Gastrocnemius medialis (tissue), 4 donors: Measurements from ENCODE around the gene RFC1. TPM values are rescaled to one million over a fixed set of nuclear protein-coding genes. Genes with fewer than 3 reads are reported as not detected.

Experiments used
- ATAC-seq, 2 donors: fragments of 150-250 bp; one replicate each; pipeline ENCODE4 v1.9.1; 2016
- DNase-seq, 2 donors: peaks; one replicate each; pipeline ENCODE4 v3.0.0-alpha.2; 2019
- H3K27ac ChIP-seq, 4 donors: fragments of 200-600 bp; sonication (generic); 1 replicate in 1 of 4; 2 replicates in 3 of 4; pipeline ENCODE4 v1.5.1; 2016 to 2018; ENCODE audit warnings: mild to moderate bottlenecking in 2 of 4, moderate library complexity in 1 of 4
- H3K27me3 ChIP-seq, 3 donors: fragments of 200-600 bp; sonication (generic) in 2 of 3; 1 replicate in 1 of 3; 2 replicates in 2 of 3; pipeline versions ENCODE4 v1.5.1 to v1.6.0; 2016 to 2019; ENCODE audit warnings: mild to moderate bottlenecking in 1 of 3, moderate library complexity in 1 of 3
- H3K36me3 ChIP-seq, 2 donors: fragments of 200-600 bp; sonication (generic) in 1 of 2; one replicate each; pipeline ENCODE4 v1.5.1; 2017 to 2018
- H3K4me1 ChIP-seq, 2 donors: fragments of 200-600 bp; sonication (generic) in 1 of 2; one replicate each; pipeline ENCODE4 v1.5.1; 2016 to 2017; ENCODE audit warnings: mild to moderate bottlenecking in 2 of 2
- H3K4me3 ChIP-seq, 4 donors: fragments of 200-600 bp; sonication (generic) in 3 of 4; 1 replicate in 1 of 4; 2 replicates in 3 of 4; pipeline ENCODE4 v1.5.1; 2016 to 2019; ENCODE audit warnings: mild to moderate bottlenecking in 2 of 4
- H3K9me3 ChIP-seq, 3 donors: fragments of 200-600 bp; sonication (generic) in 2 of 3; 1 replicate in 1 of 3; 2 replicates in 2 of 3; pipeline ENCODE4 v1.5.1; 2016 to 2019
- POLR2A ChIP-seq, 2 donors: fragments of 450-650 bp; IDR thresholded peaks; one replicate each; pipeline ENCODE4 v1.6.1; 2017; ENCODE audit warnings: antibody characterized with exemption in 2 of 2, mild to moderate bottlenecking in 2 of 2, moderate library complexity in 2 of 2
- in situ Hi-C, 4 donors: fragments of 200-750 bp; cut with MboI; loops; one replicate each; pipeline versions ENCODE4 v1.15.0 to v1.8.0; 2017; ENCODE audit warnings: low sequenced_read_pairs in 4 of 4
- intact Hi-C: fragments of 100-400 bp; cut with DNase I; formaldehyde crosslinking; loops from one replicate; pipeline ENCODE4 v1.15.1; 2023; ENCODE audit warnings: low total_unique reads
- total RNA-seq, 4 donors: library from RNA; depleted of rRNA; stranded (reverse); fragments of >200 nt; gene quantifications; one replicate each; pipeline versions ENCODE4 v1.1.0 to v1.2.3, GENCODE V29; 2016
- TF ChIP-seq, protein P1 (sequence below), 5 experiments: fragments of 450-650 bp in 3 of 5; fragments of 200-600 bp in 2 of 5; sonication (generic) in 2 of 5; IDR thresholded peaks in 4 of 5; conservative IDR thresholded peaks in 1 of 5; 1 replicate in 4 of 5; 2 replicates in 1 of 5; pipeline ENCODE4 v1.5.1; 2016 to 2019; ENCODE audit warnings: antibody characterized with exemption in 5 of 5, mild to moderate bottlenecking in 3 of 5, moderate library complexity in 3 of 5

Gene RFC1
- total RNA-seq, 4 donors from 2014 or later: 13.9 to 47.9 (median 21.6) TPM

DNA sequence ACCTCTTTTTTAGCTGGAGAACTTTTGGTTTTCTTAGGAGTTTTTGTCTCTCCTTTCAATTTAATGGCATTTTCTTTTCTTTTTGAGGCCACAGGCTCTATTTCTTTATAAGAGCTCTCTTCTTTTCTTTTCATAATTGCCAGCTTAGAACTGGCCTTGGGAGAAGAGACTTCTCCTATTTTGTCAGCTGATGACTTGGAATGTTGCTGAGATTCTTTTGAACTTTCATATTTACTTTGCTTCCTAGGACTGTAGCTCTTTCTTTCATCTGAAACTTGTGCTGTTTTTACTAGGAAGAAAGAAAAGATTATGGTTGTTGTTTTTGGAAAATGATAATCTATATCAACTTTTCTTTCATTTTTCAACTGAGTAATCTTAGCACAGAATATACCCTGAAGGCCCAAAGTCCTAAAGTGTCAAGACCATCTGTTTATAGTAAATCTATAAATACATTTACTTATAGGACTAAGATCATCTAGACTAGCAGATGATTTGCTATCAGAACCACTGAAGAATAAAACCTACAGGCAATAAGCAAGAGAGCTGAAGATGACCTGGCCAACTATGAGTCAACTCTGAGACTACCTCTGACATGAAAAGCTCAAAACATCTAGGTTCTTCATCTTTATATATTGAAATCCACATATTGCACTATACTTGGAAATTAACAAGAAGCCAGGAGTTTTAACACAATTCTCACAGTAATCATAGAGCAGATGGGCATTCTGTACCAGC is 45.6 kb downstream of the RFC1 start:
- Histone ChIP-seq H3K36me3 (peaks cover 0 to 16% of the 10 kb centered on the region in 2 donors), H3K27me3 (no peaks in the 10 kb centered on the region), H3K9me3 (no peaks in the 10 kb centered on the region), H3K27ac (no peak overlapping the region), H3K4me3 (no peak overlapping the region), H3K4me1 (no peaks in the 10 kb centered on the region)
- DNase-seq (no peak), ATAC-seq (no peak)
- in situ Hi-C loops (no loop called here), intact Hi-C loops (no loop called here)
- no peak for TF ChIP-seq POLR2A (IDR thresholded peaks at IDR 0.05)
- TF ChIP-seq, protein P1, sequence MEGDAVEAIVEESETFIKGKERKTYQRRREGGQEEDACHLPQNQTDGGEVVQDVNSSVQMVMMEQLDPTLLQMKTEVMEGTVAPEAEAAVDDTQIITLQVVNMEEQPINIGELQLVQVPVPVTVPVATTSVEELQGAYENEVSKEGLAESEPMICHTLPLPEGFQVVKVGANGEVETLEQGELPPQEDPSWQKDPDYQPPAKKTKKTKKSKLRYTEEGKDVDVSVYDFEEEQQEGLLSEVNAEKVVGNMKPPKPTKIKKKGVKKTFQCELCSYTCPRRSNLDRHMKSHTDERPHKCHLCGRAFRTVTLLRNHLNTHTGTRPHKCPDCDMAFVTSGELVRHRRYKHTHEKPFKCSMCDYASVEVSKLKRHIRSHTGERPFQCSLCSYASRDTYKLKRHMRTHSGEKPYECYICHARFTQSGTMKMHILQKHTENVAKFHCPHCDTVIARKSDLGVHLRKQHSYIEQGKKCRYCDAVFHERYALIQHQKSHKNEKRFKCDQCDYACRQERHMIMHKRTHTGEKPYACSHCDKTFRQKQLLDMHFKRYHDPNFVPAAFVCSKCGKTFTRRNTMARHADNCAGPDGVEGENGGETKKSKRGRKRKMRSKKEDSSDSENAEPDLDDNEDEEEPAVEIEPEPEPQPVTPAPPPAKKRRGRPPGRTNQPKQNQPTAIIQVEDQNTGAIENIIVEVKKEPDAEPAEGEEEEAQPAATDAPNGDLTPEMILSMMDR (IDR thresholded peaks at IDR 0.05 in 4 of 5, conservative IDR thresholded peaks at IDR 0.05 in 1 of 5): no peak

DNA sequence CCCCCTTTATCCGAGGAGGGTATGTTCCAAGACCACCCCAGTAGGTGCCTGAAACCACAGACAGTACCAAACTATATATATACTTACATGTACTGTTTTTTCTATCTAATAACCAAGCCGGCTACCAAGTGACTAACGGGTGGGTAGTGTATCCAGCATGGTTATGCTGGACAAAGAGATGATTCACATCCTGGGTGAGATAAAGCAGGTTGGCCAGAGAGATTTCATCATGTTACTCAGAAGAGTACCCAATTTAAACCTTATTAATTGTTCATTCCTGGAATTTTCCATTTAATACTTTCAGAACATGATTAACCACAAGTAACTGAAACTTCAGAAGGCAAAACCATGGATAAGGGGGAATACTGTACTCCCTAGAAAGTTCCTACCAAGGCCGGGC is 46.5 kb downstream of the RFC1 start:
- in situ Hi-C loops: no loop called here
- Histone ChIP-seq H3K4me1 (no peaks in the 10 kb centered on the region), H3K27me3 (no peaks in the 10 kb centered on the region), H3K36me3 (peaks cover 0 to 20% of the 10 kb centered on the region in 2 donors), H3K9me3 (no peaks in the 10 kb centered on the region), H3K27ac (no peak overlapping the region), H3K4me3 (no peak overlapping the region)
- intact Hi-C loops: no loop called here
- DNase-seq (no peak), ATAC-seq (no peak)
- no peak for TF ChIP-seq POLR2A (IDR thresholded peaks at IDR 0.05)
- TF ChIP-seq, protein P1 (IDR thresholded peaks at IDR 0.05 in 4 of 5, conservative IDR thresholded peaks at IDR 0.05 in 1 of 5): no peak

DNA sequence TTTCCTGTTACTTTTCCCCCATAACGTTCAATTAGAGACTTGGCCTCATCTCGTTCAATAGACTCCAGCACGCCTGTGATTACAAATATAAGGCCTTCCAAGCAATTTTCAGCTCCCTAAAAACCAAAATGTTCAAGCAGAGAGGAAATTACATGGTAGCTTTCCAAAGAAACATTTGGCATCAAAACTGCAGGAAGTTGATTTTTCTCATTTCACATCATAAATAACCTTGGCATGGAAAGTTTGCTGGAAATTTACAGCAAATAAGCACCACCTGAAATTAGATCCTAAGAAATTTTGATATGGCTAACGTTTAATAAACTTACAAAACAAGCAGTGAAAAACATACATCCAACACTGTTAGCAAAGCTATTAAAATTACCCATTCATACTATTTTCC is 53.3 kb downstream of the RFC1 start:
- no peaks in the 10 kb centered on the region for H3K9me3 ChIP-seq
- in situ Hi-C loops: no loop called here
- no peak overlapping the region for H3K27ac ChIP-seq
- DNase-seq: no peak
- H3K36me3 ChIP-seq: peaks cover 0 to 31% of the 10 kb centered on the region in 2 donors
- no peaks in the 10 kb centered on the region for H3K27me3 ChIP-seq
- intact Hi-C loops: no loop called here
- H3K4me3 ChIP-seq: no peak overlapping the region
- peaks cover 0 to 7% of the 10 kb centered on the region in 2 donors for H3K4me1 ChIP-seq
- TF ChIP-seq POLR2A (IDR thresholded peaks at IDR 0.05): no peak
- TF ChIP-seq, protein P1 (IDR thresholded peaks at IDR 0.05 in 4 of 5, conservative IDR thresholded peaks at IDR 0.05 in 1 of 5): no peak
- ATAC-seq: no peak

DNA sequence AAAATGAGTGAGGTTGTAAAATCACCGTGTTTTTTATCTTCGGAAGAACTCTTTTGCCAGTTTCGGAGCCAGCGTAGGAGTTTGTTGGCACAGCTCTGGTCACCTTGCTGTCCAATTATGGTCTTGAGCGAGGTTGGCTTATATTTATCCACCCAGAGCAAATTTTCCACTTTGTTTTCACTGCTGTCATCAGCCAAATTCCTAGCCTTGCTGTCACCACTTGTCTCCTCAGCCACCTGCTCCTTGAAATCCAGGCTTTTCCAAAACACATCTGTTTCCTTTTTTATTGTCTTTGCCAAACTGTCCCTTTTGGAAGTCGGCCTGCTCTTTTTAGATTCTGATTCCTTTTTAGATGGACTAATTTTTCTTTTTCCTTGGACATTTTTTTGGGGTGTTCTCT is 57.6 kb downstream of the RFC1 start:
- TF ChIP-seq POLR2A (IDR thresholded peaks at IDR 0.05): no peak
- TF ChIP-seq, protein P1 (IDR thresholded peaks at IDR 0.05 in 4 of 5, conservative IDR thresholded peaks at IDR 0.05 in 1 of 5): no peak
- Histone ChIP-seq H3K27me3 (no peaks in the 10 kb centered on the region), H3K4me3 (no peak overlapping the region), H3K27ac (peak overlapping the region in 1 of 4 donors; percentile 10), H3K36me3 (peaks cover 0 to 34% of the 10 kb centered on the region in 2 donors), H3K4me1 (peaks cover 0 to 7% of the 10 kb centered on the region in 2 donors), H3K9me3 (no peaks in the 10 kb centered on the region)
- ATAC-seq: peak; percentile 42 to 44
- intact Hi-C loops (no loop called here), in situ Hi-C loops (no loop called here)
- DNase-seq: no peak
